H1 (cell line): ENCODE data around the gene TNFRSF18. TPM values are rescaled to one million over a fixed set of nuclear protein-coding genes. Genes with fewer than 3 reads are reported as not detected.

Experiments used
- BACH1 ChIP-seq: IDR thresholded peaks from 2 replicates; pipeline ENCODE4 v1.6.1; 2012; ENCODE audit warnings: low read length, improper control_type of control experiment
- EGR1 ChIP-seq: IDR thresholded peaks from 2 replicates; pipeline ENCODE4 v1.6.1; 2011; ENCODE audit warnings: low read depth, low read length, borderline replicate concordance
- GTF2F1 ChIP-seq: IDR thresholded peaks from 2 replicates; pipeline ENCODE4 v1.6.1; 2012; ENCODE audit warnings: low read depth, low read length, improper control_type of control experiment, borderline replicate concordance
- HDAC6 ChIP-seq: IDR thresholded peaks from one replicate; pipeline ENCODE4 v1.7.1; 2012; ENCODE audit warnings: low read depth, mild to moderate bottlenecking, inconsistent platforms, low read length, moderate library complexity
- JUND ChIP-seq: IDR thresholded peaks from 2 replicates; pipeline ENCODE4 v1.6.1; 2011; ENCODE audit warnings: mild to moderate bottlenecking, improper control_type of control experiment, low read length
- RFX5 ChIP-seq: IDR thresholded peaks from 2 replicates; pipeline ENCODE4 v1.6.1; 2011; ENCODE audit warnings: low read depth, low read length, improper control_type of control experiment, borderline replicate concordance
- SRF ChIP-seq: IDR thresholded peaks from 2 replicates; pipeline ENCODE4 v1.6.1; 2011; ENCODE audit warnings: mild to moderate bottlenecking, low read depth, low read length, moderate library complexity
- TAF7 ChIP-seq: optimal IDR thresholded peaks from 2 replicates; pipeline ENCODE3; 2011; ENCODE audit warnings: low read depth, mild to moderate bottlenecking, inconsistent platforms, low read length, moderate library complexity, borderline replicate concordance
- TCF12 ChIP-seq: IDR thresholded peaks from 2 replicates; pipeline ENCODE4 v1.6.1; 2011; ENCODE audit warnings: low read depth, mild to moderate bottlenecking, low read length
- polyA plus RNA-seq, 7 experiments: library from polyadenylated mRNA; depleted of rRNA in 3 of 7; stranded (reverse) in 5 of 7; unstranded in 2 of 7; fragments of >200 nt in 5 of 7; fragments of 200-250 nt in 2 of 7; gene quantifications; 1 replicate in 5 of 7; 2 replicates in 1 of 7; 4 replicates in 1 of 7; pipeline versions ENCODE4 v1.2.1 to v1.2.3, GENCODE V29; 2011 to 2013; ENCODE audit warnings: missing spikeins in 2 of 7, mixed read lengths in 2 of 7
- total RNA-seq: library from RNA; stranded (reverse); fragmentation: NEBNext Ultra II Directional; extraction: Animal tissue kit (Norgen Biotek cat#: 25700); gene quantifications from 2 replicates; pipeline ENCODE4 v1.2.1, GENCODE V29; 2021
- TF ChIP-seq, protein P1 (sequence below): fragments of 300-600 bp; sonication (generic); IDR thresholded peaks from 2 replicates; pipeline ENCODE4 v1.7.1; 2012; ENCODE audit warnings: low read length, moderate library complexity, mild to moderate bottlenecking, inconsistent platforms; ENCODE audit not compliant: insufficient replicate concordance
- TF ChIP-seq, protein P2 (sequence below): IDR thresholded peaks from 2 replicates; pipeline ENCODE4 v1.6.1; 2012; ENCODE audit warnings: low read length, inconsistent platforms

Gene TNFRSF18
- total and polyA plus RNA-seq, 2 of the 8 experiments (the other 6 are each of a cell fraction or from before 2014, with no cell fraction given), result 1.5 to 2.5 TPM

GRCh38 chr1:1191734-1192133, 14.7 kb downstream of the TNFRSF18 start (continued):
- TF ChIP-seq, protein P1, sequence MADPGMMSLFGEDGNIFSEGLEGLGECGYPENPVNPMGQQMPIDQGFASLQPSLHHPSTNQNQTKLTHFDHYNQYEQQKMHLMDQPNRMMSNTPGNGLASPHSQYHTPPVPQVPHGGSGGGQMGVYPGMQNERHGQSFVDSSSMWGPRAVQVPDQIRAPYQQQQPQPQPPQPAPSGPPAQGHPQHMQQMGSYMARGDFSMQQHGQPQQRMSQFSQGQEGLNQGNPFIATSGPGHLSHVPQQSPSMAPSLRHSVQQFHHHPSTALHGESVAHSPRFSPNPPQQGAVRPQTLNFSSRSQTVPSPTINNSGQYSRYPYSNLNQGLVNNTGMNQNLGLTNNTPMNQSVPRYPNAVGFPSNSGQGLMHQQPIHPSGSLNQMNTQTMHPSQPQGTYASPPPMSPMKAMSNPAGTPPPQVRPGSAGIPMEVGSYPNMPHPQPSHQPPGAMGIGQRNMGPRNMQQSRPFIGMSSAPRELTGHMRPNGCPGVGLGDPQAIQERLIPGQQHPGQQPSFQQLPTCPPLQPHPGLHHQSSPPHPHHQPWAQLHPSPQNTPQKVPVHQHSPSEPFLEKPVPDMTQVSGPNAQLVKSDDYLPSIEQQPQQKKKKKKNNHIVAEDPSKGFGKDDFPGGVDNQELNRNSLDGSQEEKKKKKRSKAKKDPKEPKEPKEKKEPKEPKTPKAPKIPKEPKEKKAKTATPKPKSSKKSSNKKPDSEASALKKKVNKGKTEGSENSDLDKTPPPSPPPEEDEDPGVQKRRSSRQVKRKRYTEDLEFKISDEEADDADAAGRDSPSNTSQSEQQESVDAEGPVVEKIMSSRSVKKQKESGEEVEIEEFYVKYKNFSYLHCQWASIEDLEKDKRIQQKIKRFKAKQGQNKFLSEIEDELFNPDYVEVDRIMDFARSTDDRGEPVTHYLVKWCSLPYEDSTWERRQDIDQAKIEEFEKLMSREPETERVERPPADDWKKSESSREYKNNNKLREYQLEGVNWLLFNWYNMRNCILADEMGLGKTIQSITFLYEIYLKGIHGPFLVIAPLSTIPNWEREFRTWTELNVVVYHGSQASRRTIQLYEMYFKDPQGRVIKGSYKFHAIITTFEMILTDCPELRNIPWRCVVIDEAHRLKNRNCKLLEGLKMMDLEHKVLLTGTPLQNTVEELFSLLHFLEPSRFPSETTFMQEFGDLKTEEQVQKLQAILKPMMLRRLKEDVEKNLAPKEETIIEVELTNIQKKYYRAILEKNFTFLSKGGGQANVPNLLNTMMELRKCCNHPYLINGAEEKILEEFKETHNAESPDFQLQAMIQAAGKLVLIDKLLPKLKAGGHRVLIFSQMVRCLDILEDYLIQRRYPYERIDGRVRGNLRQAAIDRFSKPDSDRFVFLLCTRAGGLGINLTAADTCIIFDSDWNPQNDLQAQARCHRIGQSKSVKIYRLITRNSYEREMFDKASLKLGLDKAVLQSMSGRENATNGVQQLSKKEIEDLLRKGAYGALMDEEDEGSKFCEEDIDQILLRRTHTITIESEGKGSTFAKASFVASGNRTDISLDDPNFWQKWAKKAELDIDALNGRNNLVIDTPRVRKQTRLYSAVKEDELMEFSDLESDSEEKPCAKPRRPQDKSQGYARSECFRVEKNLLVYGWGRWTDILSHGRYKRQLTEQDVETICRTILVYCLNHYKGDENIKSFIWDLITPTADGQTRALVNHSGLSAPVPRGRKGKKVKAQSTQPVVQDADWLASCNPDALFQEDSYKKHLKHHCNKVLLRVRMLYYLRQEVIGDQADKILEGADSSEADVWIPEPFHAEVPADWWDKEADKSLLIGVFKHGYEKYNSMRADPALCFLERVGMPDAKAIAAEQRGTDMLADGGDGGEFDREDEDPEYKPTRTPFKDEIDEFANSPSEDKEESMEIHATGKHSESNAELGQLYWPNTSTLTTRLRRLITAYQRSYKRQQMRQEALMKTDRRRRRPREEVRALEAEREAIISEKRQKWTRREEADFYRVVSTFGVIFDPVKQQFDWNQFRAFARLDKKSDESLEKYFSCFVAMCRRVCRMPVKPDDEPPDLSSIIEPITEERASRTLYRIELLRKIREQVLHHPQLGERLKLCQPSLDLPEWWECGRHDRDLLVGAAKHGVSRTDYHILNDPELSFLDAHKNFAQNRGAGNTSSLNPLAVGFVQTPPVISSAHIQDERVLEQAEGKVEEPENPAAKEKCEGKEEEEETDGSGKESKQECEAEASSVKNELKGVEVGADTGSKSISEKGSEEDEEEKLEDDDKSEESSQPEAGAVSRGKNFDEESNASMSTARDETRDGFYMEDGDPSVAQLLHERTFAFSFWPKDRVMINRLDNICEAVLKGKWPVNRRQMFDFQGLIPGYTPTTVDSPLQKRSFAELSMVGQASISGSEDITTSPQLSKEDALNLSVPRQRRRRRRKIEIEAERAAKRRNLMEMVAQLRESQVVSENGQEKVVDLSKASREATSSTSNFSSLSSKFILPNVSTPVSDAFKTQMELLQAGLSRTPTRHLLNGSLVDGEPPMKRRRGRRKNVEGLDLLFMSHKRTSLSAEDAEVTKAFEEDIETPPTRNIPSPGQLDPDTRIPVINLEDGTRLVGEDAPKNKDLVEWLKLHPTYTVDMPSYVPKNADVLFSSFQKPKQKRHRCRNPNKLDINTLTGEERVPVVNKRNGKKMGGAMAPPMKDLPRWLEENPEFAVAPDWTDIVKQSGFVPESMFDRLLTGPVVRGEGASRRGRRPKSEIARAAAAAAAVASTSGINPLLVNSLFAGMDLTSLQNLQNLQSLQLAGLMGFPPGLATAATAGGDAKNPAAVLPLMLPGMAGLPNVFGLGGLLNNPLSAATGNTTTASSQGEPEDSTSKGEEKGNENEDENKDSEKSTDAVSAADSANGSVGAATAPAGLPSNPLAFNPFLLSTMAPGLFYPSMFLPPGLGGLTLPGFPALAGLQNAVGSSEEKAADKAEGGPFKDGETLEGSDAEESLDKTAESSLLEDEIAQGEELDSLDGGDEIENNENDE, result no peak
- TF ChIP-seq BACH1, result no peak
- TF ChIP-seq TAF7, result no peak
- TF ChIP-seq HDAC6, result no peak
- no peak for TF ChIP-seq RFX5
- no peak for TF ChIP-seq GTF2F1
- TF ChIP-seq SRF, result no peak
- no peak for TF ChIP-seq JUND
- TF ChIP-seq, protein P2, sequence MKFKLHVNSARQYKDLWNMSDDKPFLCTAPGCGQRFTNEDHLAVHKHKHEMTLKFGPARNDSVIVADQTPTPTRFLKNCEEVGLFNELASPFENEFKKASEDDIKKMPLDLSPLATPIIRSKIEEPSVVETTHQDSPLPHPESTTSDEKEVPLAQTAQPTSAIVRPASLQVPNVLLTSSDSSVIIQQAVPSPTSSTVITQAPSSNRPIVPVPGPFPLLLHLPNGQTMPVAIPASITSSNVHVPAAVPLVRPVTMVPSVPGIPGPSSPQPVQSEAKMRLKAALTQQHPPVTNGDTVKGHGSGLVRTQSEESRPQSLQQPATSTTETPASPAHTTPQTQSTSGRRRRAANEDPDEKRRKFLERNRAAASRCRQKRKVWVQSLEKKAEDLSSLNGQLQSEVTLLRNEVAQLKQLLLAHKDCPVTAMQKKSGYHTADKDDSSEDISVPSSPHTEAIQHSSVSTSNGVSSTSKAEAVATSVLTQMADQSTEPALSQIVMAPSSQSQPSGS, result no peak
- no peak for TF ChIP-seq TCF12
- no peak for TF ChIP-seq EGR1
